ENCODE results near the gene EMILIN3.

Gene EMILIN3

DNA sequence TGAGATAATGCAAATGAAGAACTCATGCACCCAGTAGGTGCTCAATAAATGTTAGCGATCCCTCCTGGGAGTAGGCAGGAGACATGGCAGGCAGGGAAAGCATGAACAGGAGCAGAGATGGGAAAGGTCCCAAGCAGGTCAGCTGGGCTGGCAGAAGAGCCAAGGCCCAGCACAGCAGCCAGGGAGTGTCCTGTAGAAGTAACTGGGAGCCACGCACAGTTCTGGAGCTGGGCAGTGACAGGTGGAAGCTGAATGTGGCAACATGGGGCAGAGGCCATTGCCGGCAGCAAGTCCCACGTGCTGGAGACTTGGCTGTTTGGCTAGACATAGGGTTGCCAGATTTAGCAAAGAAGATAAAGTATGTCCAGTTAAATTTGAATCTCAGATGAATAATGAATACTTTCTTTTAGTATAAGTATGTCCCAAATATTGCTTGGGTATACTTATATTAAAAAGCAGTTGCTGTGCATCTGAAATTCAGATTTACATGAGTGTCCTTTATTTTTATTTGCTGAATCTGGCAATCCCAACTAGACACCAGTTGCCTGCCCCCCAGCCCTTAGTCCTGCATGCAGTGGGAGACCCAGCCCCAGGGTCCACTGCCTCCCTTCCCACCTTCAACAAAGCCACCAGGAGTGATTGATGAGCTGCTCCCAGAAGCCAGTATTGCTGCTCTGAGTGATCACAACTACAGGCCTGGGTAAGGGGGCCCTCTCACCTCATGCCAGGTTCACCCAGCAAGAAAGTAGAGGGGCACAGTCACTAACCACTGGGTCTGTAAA is 29.7 kb downstream of the EMILIN3 start:
- no peak overlapping the region for H2AFZ ChIP-seq (ENCODE audit: low read depth, low read length, severe bottlenecking)
- H3K4me2 ChIP-seq (ENCODE audit: low read depth, low read length, poor library complexity, severe bottlenecking): no peak overlapping the region
- H4K20me1 ChIP-seq (ENCODE audit: low read depth, low read length): no peaks in the 10 kb centered on the region
- no peak overlapping the region for H3K27ac ChIP-seq (ENCODE audit: low read depth, low read length)
- no peaks in the 10 kb centered on the region for H3K27me3 ChIP-seq (ENCODE audit: low read length)
- H3K36me3 ChIP-seq (ENCODE audit: low read length): no peaks in the 10 kb centered on the region
- no peaks in the 10 kb centered on the region for H3K9me2 ChIP-seq (replicated peaks; ENCODE audit: insufficient read depth, low read length)
- no peak overlapping the region for H3K4me3 ChIP-seq (ENCODE audit: insufficient read depth, low read length, poor library complexity, severe bottlenecking)
- no peaks in the 10 kb centered on the region for H3K79me2 ChIP-seq (ENCODE audit: insufficient read depth, low read length)
- H3K9ac ChIP-seq (ENCODE audit: low read length): no peak overlapping the region
- H3F3A ChIP-seq (ENCODE audit: insufficient read depth): no peaks in the 10 kb centered on the region
- TF ChIP-seq, protein P1, sequence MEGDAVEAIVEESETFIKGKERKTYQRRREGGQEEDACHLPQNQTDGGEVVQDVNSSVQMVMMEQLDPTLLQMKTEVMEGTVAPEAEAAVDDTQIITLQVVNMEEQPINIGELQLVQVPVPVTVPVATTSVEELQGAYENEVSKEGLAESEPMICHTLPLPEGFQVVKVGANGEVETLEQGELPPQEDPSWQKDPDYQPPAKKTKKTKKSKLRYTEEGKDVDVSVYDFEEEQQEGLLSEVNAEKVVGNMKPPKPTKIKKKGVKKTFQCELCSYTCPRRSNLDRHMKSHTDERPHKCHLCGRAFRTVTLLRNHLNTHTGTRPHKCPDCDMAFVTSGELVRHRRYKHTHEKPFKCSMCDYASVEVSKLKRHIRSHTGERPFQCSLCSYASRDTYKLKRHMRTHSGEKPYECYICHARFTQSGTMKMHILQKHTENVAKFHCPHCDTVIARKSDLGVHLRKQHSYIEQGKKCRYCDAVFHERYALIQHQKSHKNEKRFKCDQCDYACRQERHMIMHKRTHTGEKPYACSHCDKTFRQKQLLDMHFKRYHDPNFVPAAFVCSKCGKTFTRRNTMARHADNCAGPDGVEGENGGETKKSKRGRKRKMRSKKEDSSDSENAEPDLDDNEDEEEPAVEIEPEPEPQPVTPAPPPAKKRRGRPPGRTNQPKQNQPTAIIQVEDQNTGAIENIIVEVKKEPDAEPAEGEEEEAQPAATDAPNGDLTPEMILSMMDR (IDR thresholded peaks at IDR 0.05; ENCODE audit: insufficient read depth, low read length, poor library complexity, severe bottlenecking): no peak
- no peak for TF ChIP-seq EZH2phosphoT487 (conservative IDR thresholded peaks at IDR 0.05; ENCODE audit: low read length)
- H3K9me3 ChIP-seq (ENCODE audit: insufficient read depth, low read length): no peaks in the 10 kb centered on the region

DNA sequence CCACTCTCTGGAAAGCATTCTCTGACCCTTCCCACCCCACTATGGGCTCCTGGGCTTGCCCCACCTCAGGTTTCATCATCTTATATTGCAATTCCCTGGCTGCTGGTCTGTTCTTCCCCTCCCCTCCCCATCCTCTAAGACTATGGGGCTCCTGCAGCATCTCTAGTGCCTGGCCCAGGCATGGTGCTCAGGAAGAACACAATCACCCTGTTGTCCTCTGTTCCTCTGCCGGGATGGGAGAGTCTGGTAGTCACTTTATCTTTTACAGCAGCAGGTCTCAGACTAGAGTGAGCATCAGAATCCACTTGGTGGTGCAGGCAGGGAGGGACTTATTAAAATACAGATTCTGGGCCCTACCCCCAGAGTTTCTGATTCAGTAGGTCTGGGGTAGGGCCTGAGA is 31.0 kb downstream of the EMILIN3 start:
- Histone ChIP-seq H3K4me2 (ENCODE audit: low read depth, low read length, poor library complexity, severe bottlenecking) (no peak overlapping the region), H3K27ac (ENCODE audit: low read depth, low read length) (no peak overlapping the region), H3K79me2 (ENCODE audit: insufficient read depth, low read length) (no peaks in the 10 kb centered on the region), H3K9me3 (ENCODE audit: insufficient read depth, low read length) (no peaks in the 10 kb centered on the region), H3K9ac (ENCODE audit: low read length) (no peak overlapping the region), H3F3A (ENCODE audit: insufficient read depth) (no peaks in the 10 kb centered on the region), H4K20me1 (ENCODE audit: low read depth, low read length) (no peaks in the 10 kb centered on the region), H3K27me3 (ENCODE audit: low read length) (no peaks in the 10 kb centered on the region), H2AFZ (ENCODE audit: low read depth, low read length, severe bottlenecking) (no peak overlapping the region), H3K36me3 (ENCODE audit: low read length) (no peaks in the 10 kb centered on the region), H3K4me3 (ENCODE audit: insufficient read depth, low read length, poor library complexity, severe bottlenecking) (no peak overlapping the region), H3K9me2 (replicated peaks; ENCODE audit: insufficient read depth, low read length) (no peaks in the 10 kb centered on the region)
- no peak for TF ChIP-seq EZH2phosphoT487 (conservative IDR thresholded peaks at IDR 0.05; ENCODE audit: low read length)
- TF ChIP-seq, protein P1 (IDR thresholded peaks at IDR 0.05; ENCODE audit: insufficient read depth, low read length, poor library complexity, severe bottlenecking): no peak

DNA sequence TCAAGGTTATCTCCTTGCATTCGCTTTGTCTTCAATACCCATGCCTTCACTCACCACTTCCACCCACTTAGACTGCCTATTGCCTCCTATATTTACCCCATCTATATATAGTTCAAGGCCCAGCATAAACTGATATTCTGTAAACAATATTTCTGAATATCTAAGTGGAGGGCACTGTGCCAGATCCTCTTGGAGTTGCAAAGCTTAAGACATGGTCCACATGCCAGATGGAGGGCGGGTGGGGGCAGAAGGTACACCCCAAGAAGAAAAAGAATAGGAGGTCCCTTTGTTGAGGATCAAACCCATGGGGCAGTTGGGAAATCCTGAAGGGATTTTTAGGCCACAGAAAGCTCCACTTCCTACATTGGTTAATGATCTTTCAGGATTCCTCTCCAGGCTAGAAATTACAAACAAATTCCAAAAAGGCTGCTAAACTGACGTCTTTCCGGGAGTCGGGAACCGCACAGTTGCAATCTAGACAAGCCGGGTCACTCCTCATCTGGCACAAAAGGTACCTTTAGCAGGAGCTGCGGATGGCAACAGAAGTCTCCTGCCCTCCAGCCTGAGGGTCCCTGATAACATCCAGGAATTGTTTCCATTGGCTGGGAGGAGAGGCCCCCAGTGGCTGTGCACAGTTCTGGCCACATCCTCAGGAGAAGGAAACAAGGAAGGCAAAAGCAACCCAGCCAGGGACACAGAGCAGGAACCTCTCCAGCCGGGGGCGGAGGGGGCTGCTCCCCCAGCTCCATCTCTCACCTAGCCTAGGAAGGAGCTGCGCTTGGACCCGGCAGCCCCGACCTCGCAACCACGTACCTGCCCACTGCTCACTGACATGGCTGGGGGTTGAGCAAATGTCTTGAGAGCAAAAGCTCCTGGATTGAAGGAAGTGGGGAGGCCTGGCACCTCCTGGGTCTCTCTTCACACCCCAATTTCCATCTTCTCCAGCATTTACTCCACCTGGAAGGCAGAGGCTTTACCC is 31.9 kb downstream of the EMILIN3 start:
- no peaks in the 10 kb centered on the region for H3K9me2 ChIP-seq (replicated peaks; ENCODE audit: insufficient read depth, low read length)
- H4K20me1 ChIP-seq (ENCODE audit: low read depth, low read length): no peaks in the 10 kb centered on the region
- H3K36me3 ChIP-seq (ENCODE audit: low read length): no peaks in the 10 kb centered on the region
- H3K27me3 ChIP-seq (ENCODE audit: low read length): no peaks in the 10 kb centered on the region
- H3F3A ChIP-seq (ENCODE audit: insufficient read depth): no peaks in the 10 kb centered on the region
- H3K79me2 ChIP-seq (ENCODE audit: insufficient read depth, low read length): no peaks in the 10 kb centered on the region
- no peak overlapping the region for H3K9ac ChIP-seq (ENCODE audit: low read length)
- no peaks in the 10 kb centered on the region for H3K9me3 ChIP-seq (ENCODE audit: insufficient read depth, low read length)
- TF ChIP-seq EZH2phosphoT487 (conservative IDR thresholded peaks at IDR 0.05; ENCODE audit: low read length): no peak
- TF ChIP-seq, protein P1 (IDR thresholded peaks at IDR 0.05; ENCODE audit: insufficient read depth, low read length, poor library complexity, severe bottlenecking): no peak
- no peak overlapping the region for H3K27ac ChIP-seq (ENCODE audit: low read depth, low read length)
- no peak overlapping the region for H3K4me3 ChIP-seq (ENCODE audit: insufficient read depth, low read length, poor library complexity, severe bottlenecking)
- no peak overlapping the region for H2AFZ ChIP-seq (ENCODE audit: low read depth, low read length, severe bottlenecking)
- H3K4me2 ChIP-seq (ENCODE audit: low read depth, low read length, poor library complexity, severe bottlenecking): no peak overlapping the region

Measured in SU-DHL-6 (cell line).